ENCODE results near the gene CD300A.

DNA sequence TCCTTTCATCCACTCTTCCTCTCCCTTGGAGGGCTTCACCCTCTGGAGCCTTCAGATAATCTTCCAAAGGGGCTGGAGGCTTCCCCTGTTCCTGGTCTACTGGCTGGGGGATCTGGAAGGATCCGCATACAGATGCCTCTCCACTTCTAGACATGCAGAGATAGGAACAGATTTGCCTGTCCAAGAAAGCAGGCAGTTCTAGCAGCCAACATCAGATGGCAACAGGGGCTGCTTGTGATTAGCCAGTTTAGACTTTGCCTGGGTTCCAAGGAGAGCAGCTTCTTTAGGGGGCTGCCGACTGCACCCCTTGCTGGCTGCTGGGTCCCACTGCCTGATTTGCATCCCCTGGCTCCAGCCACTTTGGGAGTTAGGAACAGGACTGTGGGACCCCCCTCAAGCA lies 6.2 kb upstream of the CD300A start:
- no peak for TF ChIP-seq POLR2A (IDR thresholded peaks at IDR 0.05)
- TF ChIP-seq, protein P1, sequence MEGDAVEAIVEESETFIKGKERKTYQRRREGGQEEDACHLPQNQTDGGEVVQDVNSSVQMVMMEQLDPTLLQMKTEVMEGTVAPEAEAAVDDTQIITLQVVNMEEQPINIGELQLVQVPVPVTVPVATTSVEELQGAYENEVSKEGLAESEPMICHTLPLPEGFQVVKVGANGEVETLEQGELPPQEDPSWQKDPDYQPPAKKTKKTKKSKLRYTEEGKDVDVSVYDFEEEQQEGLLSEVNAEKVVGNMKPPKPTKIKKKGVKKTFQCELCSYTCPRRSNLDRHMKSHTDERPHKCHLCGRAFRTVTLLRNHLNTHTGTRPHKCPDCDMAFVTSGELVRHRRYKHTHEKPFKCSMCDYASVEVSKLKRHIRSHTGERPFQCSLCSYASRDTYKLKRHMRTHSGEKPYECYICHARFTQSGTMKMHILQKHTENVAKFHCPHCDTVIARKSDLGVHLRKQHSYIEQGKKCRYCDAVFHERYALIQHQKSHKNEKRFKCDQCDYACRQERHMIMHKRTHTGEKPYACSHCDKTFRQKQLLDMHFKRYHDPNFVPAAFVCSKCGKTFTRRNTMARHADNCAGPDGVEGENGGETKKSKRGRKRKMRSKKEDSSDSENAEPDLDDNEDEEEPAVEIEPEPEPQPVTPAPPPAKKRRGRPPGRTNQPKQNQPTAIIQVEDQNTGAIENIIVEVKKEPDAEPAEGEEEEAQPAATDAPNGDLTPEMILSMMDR (IDR thresholded peaks at IDR 0.05): no peak
